PC-9 (cell line): Measurements from ENCODE around the gene TRAPPC6A.

Source experiments
- CTCF ChIP-seq: fragments of 200-600 bp; sonication (generic); conservative IDR thresholded peaks from 2 replicates; pipeline ENCODE4 v1.6.1; 2017; ENCODE audit warnings: mixed run types, antibody characterized with exemption, mild to moderate bottlenecking, moderate library complexity
- EZH2 ChIP-seq: fragments of 200-600 bp; sonication (generic); IDR thresholded peaks from 2 replicates; pipeline ENCODE4 v1.8.0; 2017; ENCODE audit warnings: antibody characterized with exemption, low read depth

- TF ChIP-seq CTCF (no peak), EZH2 (no peak)
Observed at GRCh38 chr19:45141203-45141900, 36.7 kb downstream of the TRAPPC6A start.
